Uterus (tissue), 2 donors: Measurements from ENCODE around the gene AURKA.

Source experiments
- POLR2A ChIP-seq, 2 donors: fragments of 450-650 bp; IDR thresholded peaks; one replicate each; pipeline ENCODE4 v1.6.1; 2016; ENCODE audit warnings: antibody characterized with exemption in 2 of 2, mild to moderate bottlenecking in 1 of 2, moderate library complexity in 1 of 2
- TF ChIP-seq, protein P1 (sequence below), 4 experiments: fragments of 200-600 bp in 2 of 4; fragments of 450-650 bp in 2 of 4; sonication (generic) in 2 of 4; IDR thresholded peaks; one replicate each; pipeline ENCODE4 v1.5.1; 2016 to 2019; ENCODE audit warnings: antibody characterized with exemption in 4 of 4, mild to moderate bottlenecking in 2 of 4, moderate library complexity in 1 of 4

DNA sequence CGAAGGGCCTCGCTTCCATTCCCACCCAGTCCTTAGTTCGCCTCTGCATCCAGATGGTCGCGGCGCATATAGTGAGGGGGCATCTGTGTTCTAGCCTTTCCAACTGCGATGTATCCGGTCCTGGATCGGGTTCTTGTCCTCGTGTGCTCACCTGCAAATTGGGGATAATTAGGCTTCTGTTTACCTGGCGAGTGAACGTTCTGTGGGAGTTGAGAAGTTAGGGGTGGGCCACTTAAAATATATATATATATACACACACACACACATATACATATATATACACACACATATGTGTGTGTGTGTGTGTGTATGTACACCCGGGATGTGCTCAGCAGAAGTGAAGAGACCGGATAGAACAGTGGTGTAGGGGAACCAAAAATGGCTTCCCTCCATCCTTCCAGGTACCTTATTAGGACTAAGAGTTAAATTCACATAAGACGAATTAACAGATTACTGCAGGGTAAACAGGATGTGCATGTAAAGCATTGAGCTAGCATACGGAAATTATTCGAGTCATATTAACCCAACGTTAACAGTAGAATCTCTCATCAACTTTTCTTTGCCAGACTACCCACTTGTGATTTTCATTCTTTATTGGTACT, 967 bp upstream of the AURKA start:
- TF ChIP-seq, protein P1, sequence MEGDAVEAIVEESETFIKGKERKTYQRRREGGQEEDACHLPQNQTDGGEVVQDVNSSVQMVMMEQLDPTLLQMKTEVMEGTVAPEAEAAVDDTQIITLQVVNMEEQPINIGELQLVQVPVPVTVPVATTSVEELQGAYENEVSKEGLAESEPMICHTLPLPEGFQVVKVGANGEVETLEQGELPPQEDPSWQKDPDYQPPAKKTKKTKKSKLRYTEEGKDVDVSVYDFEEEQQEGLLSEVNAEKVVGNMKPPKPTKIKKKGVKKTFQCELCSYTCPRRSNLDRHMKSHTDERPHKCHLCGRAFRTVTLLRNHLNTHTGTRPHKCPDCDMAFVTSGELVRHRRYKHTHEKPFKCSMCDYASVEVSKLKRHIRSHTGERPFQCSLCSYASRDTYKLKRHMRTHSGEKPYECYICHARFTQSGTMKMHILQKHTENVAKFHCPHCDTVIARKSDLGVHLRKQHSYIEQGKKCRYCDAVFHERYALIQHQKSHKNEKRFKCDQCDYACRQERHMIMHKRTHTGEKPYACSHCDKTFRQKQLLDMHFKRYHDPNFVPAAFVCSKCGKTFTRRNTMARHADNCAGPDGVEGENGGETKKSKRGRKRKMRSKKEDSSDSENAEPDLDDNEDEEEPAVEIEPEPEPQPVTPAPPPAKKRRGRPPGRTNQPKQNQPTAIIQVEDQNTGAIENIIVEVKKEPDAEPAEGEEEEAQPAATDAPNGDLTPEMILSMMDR (IDR thresholded peaks at IDR 0.05): no peak
- TF ChIP-seq POLR2A (IDR thresholded peaks at IDR 0.05): no peak
